Activated T-helper 2 cell treated with anti-CD3 and anti-CD28 coated beads, Interferon-gamma antibody, Interleukin-2, Interleukin-4, amounts not matched to agents 10 μg/mL and 5 μg/mL and 100 μg/mL, durations not matched to agents 14 hours and 24 hours and 36 hours (primary cell): Measurements from ENCODE around the gene RASSF7. TPM values are rescaled to one million over a fixed set of nuclear protein-coding genes. Genes with fewer than 3 reads are reported as not detected.

Experiments used
- DNase-seq: peaks from one replicate; pipeline ENCODE4 v3.0.0; 2021; ENCODE audit warnings: low spot score
- H3K27ac Mint-ChIP-seq: one replicate; pipeline ENCODE4 v1.8.0; 2021; ENCODE audit warnings: mixed read lengths
- H3K27me3 Mint-ChIP-seq: one replicate; pipeline ENCODE4 v1.8.0; 2021; ENCODE audit warnings: low read depth, mixed read lengths
- H3K36me3 Mint-ChIP-seq: one replicate; pipeline ENCODE4 v1.8.0; 2021; ENCODE audit warnings: low read depth, mixed read lengths
- H3K4me1 Mint-ChIP-seq: one replicate; pipeline ENCODE4 v1.8.0; 2021; ENCODE audit warnings: low read depth, mixed read lengths
- H3K4me3 Mint-ChIP-seq: one replicate; pipeline ENCODE4 v1.8.0; 2021; ENCODE audit warnings: low read depth, mild to moderate bottlenecking, moderate library complexity, mixed read lengths
- H3K9me3 Mint-ChIP-seq: one replicate; pipeline ENCODE4 v1.8.0; 2021; ENCODE audit warnings: mixed read lengths
- intact Hi-C: fragments of 100-400 bp; cut with micrococcal nuclease; formaldehyde crosslinking; loops from one replicate; pipeline ENCODE4 v1.15.1; 2023
- total RNA-seq: library from RNA; stranded (reverse); gene quantifications from 2 replicates; pipeline ENCODE4 v1.2.3, GENCODE V29; 2022

RASSF7 gene
- total RNA-seq, 1 donor from 2014 or later = 19.6 TPM

GRCh38 chr11:535519-536454 lies 25.0 kb upstream of the RASSF7 start, which contains the start of gene HRAS:
Gene HRAS (minus strand): TSS chr11:535576.
- H3K4me3 Mint-ChIP-seq = peak within 1 kb of the TSS; percentile 89
- H3K9me3 Mint-ChIP-seq = no peaks in the 10 kb centered on the region
- intact Hi-C loops = loop anchor here (1.0 to 5.0 kb wide), 5 partner anchors 17 to 187 kb away; partner anchors contain the start of genes LMNTD2 and RASSF7
- peaks cover 2% of the 10 kb centered on the region for H3K4me1 Mint-ChIP-seq
- H3K27me3 Mint-ChIP-seq = no peaks in the 10 kb centered on the region
- peak; percentile 94 for DNase-seq
- peaks cover 8% of the 10 kb centered on the region for H3K36me3 Mint-ChIP-seq
- peak within 1 kb of the TSS; percentile 82 for H3K27ac Mint-ChIP-seq

GRCh38 chr11:536841-537621 lies 23.7 kb upstream of the RASSF7 start, which contains the start of gene LRRC56:
Gene LRRC56 (plus strand): TSS chr11:537527. CDS start chr11:540685, 3,158 bp downstream.
- H3K27ac Mint-ChIP-seq = peak within 1 kb of the TSS; percentile 82
- DNase-seq = peak; percentile 82
- H3K9me3 Mint-ChIP-seq = no peaks in the 10 kb centered on the region
- intact Hi-C loops = loop anchor here (2.0 to 5.0 kb wide), 2 partner anchors 18 to 185 kb away; no protein-coding TSS in a partner anchor
- H3K36me3 Mint-ChIP-seq = peaks cover 4% of the 10 kb centered on the region
- peaks cover 2% of the 10 kb centered on the region for H3K4me1 Mint-ChIP-seq
- peak within 1 kb of the TSS; percentile 89 for H3K4me3 Mint-ChIP-seq
- no peaks in the 10 kb centered on the region for H3K27me3 Mint-ChIP-seq

GRCh38 chr11:537622-538430 lies 22.9 kb upstream of the RASSF7 start:
- DNase-seq = no peak
- Mint-ChIP-seq H3K36me3 (no peaks in the 10 kb centered on the region), H3K9me3 (no peaks in the 10 kb centered on the region), H3K27me3 (no peaks in the 10 kb centered on the region), H3K27ac (no peak overlapping the region), H3K4me3 (peak overlapping the region; percentile 17), H3K4me1 (peaks cover 2% of the 10 kb centered on the region)
- intact Hi-C loops = loop anchor here (2.0 to 5.0 kb wide), 2 partner anchors 17 to 184 kb away; no protein-coding TSS in a partner anchor

GRCh38 chr11:538431-539051 lies 22.2 kb upstream of the RASSF7 start:
- Mint-ChIP-seq H3K4me3 (no peak overlapping the region), H3K9me3 (no peaks in the 10 kb centered on the region), H3K36me3 (no peaks in the 10 kb centered on the region), H3K27ac (no peak overlapping the region), H3K4me1 (peaks cover 2% of the 10 kb centered on the region), H3K27me3 (no peaks in the 10 kb centered on the region)
- no peak for DNase-seq
- intact Hi-C loops = loop anchor here (5.0 kb wide), 1 partner anchor 184 kb away; no protein-coding TSS in a partner anchor

GRCh38 chr11:539971-540481 lies 20.7 kb upstream of the RASSF7 start:
- intact Hi-C loops = loop anchor here (5.0 kb wide), 1 partner anchor 182 kb away; no protein-coding TSS in a partner anchor
- no peaks in the 10 kb centered on the region for H3K9me3 Mint-ChIP-seq
- H3K27me3 Mint-ChIP-seq = no peaks in the 10 kb centered on the region
- no peaks in the 10 kb centered on the region for H3K36me3 Mint-ChIP-seq
- no peak overlapping the region for H3K27ac Mint-ChIP-seq
- peaks cover 2% of the 10 kb centered on the region for H3K4me1 Mint-ChIP-seq
- no peak overlapping the region for H3K4me3 Mint-ChIP-seq
- DNase-seq = no peak

GRCh38 chr11:540583-541432 lies 20.0 kb upstream of the RASSF7 start:
- peaks cover 2% of the 10 kb centered on the region for H3K4me1 Mint-ChIP-seq
- no peak for DNase-seq
- H3K27ac Mint-ChIP-seq = no peak overlapping the region
- no peak overlapping the region for H3K4me3 Mint-ChIP-seq
- H3K27me3 Mint-ChIP-seq = no peaks in the 10 kb centered on the region
- H3K36me3 Mint-ChIP-seq = no peaks in the 10 kb centered on the region
- no peaks in the 10 kb centered on the region for H3K9me3 Mint-ChIP-seq
- intact Hi-C loops = no loop called here

- H3K4me1 Mint-ChIP-seq = peaks cover 2% of the 10 kb centered on the region
- H3K9me3 Mint-ChIP-seq = no peaks in the 10 kb centered on the region
- no peaks in the 10 kb centered on the region for H3K27me3 Mint-ChIP-seq
- H3K36me3 Mint-ChIP-seq = no peaks in the 10 kb centered on the region
- DNase-seq = no peak
- H3K4me3 Mint-ChIP-seq = no peak overlapping the region
- H3K27ac Mint-ChIP-seq = no peak overlapping the region
- intact Hi-C loops = no loop called here
These were observed 19.3 kb upstream of the RASSF7 start for GRCh38 chr11:541433-541885.

GRCh38 chr11:544817-545166 lies 16.0 kb upstream of the RASSF7 start:
- no peaks in the 10 kb centered on the region for H3K9me3 Mint-ChIP-seq
- no peak overlapping the region for H3K27ac Mint-ChIP-seq
- no peaks in the 10 kb centered on the region for H3K27me3 Mint-ChIP-seq
- no peaks in the 10 kb centered on the region for H3K4me1 Mint-ChIP-seq
- H3K4me3 Mint-ChIP-seq = no peak overlapping the region
- no peak for DNase-seq
- intact Hi-C loops = no loop called here
- no peaks in the 10 kb centered on the region for H3K36me3 Mint-ChIP-seq

- no peak for DNase-seq
- Mint-ChIP-seq H3K4me1 (no peaks in the 10 kb centered on the region), H3K9me3 (no peaks in the 10 kb centered on the region), H3K27ac (no peak overlapping the region), H3K4me3 (no peak overlapping the region), H3K27me3 (no peaks in the 10 kb centered on the region), H3K36me3 (no peaks in the 10 kb centered on the region)
- intact Hi-C loops = no loop called here
These were observed 15.6 kb upstream of the RASSF7 start for GRCh38 chr11:545171-545570.

- Mint-ChIP-seq H3K27me3 (no peaks in the 10 kb centered on the region), H3K4me1 (no peaks in the 10 kb centered on the region)
- intact Hi-C loops = no loop called here
These were observed 11.8 kb upstream of the RASSF7 start for GRCh38 chr11:548700-549603.

More at GRCh38 chr11:548700-549603, 11.8 kb upstream of the RASSF7 start:
- no peaks in the 10 kb centered on the region for H3K9me3 Mint-ChIP-seq
- DNase-seq = no peak
- no peak overlapping the region for H3K4me3 Mint-ChIP-seq
- no peaks in the 10 kb centered on the region for H3K36me3 Mint-ChIP-seq
- H3K27ac Mint-ChIP-seq = no peak overlapping the region
